ENCODE data around the gene BNC2. TPM values are rescaled to one million over a fixed set of nuclear protein-coding genes. Genes with fewer than 3 reads are reported as not detected.

The BNC2 gene
- total and polyA plus RNA-seq, 2 donors (not counting 1 experiment from before 2014, with no cell fraction given) = 34.7 to 39.1 TPM

DNA sequence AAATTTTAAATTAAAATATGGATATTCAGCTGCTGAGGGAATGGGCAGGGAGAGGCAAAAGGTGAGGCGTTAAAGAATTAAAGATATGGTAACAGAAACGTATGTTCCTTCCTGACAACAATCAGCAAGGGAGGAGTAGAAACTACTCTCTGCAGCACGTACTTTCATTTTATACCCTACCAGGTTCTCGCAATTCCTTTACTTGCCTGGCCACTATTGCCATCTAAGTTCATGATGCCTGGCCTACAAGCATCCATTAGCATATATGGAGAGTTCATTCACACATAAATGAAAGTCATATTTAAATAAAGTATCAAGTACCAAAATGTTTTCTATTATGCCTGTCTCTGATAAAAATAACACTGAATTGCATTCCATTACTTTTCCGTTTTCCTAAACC lies 125.1 kb downstream of the BNC2 start:
- H3K27ac ChIP-seq (ENCODE audit: insufficient read depth, low read length) = no peak overlapping the region
- H3K4me2 ChIP-seq (ENCODE audit: extremely low read depth, insufficient read depth, low read length) = no peak overlapping the region
- no peaks in the 10 kb centered on the region for H3K36me3 ChIP-seq (ENCODE audit: control insufficient read depth, insufficient read depth, low read length)
- H3K27me3 ChIP-seq (ENCODE audit: control insufficient read depth, insufficient read depth, low read length) = no peaks in the 10 kb centered on the region
- H3K79me2 ChIP-seq (ENCODE audit: control insufficient read depth, insufficient read depth, low read length) = peaks cover 10% of the 10 kb centered on the region
- no peak overlapping the region for H3K9ac ChIP-seq (ENCODE audit: insufficient read depth, low read length)
- no peaks in the 10 kb centered on the region for H4K20me1 ChIP-seq (ENCODE audit: control insufficient read depth, extremely low read depth, insufficient read depth, low read length)
- no peak for DNase-seq (ENCODE audit: low read depth in 2 of 2)
- no peak overlapping the region for H3K4me3 ChIP-seq (replicated peaks in 1 of 4; ENCODE audit: control extremely low read depth in 1 of 4, insufficient read depth in 1 of 4, low read depth in 3 of 4, low read length in 4 of 4)
- TF ChIP-seq EZH2 (IDR thresholded peaks at IDR 0.05; ENCODE audit: low read length, missing control alignments) (no peak), CTCF (conservative IDR thresholded peaks at IDR 0.05 in 1 of 2, IDR thresholded peaks at IDR 0.05 in 1 of 2; ENCODE audit: low read depth in 1 of 2, low read length in 2 of 2) (no peak)
- no peaks in the 10 kb centered on the region for H3K9me3 ChIP-seq (ENCODE audit: control insufficient read depth, insufficient read depth, low read depth, low read length)
- peaks cover 3% of the 10 kb centered on the region for H3K4me1 ChIP-seq (ENCODE audit: control insufficient read depth, extremely low read depth, insufficient read depth, low read length)
- no peak overlapping the region for H2AFZ ChIP-seq (ENCODE audit: low read length)

DNA sequence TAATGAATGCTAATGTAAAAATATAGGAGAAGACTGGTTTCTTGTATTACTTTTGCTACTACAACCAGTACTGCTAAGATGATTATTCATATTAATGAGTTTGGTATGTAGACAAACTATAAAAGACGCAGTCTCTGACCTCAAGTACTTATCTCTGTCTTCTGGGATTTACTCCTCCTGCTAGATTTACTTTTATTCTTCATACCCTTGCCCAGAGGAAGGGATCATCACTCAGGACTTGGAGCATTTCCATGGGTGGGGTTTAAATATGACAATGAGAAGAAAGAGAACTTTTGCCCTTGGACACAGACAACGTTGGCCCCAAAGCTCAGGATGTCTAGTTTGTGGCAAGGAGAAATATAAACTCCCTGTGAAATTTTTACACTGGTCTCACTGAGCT lies 126.1 kb downstream of the BNC2 start:
- Histone ChIP-seq H3K4me2 (ENCODE audit: extremely low read depth, insufficient read depth, low read length) (peak overlapping the region; percentile 8), H3K79me2 (ENCODE audit: control insufficient read depth, insufficient read depth, low read length) (peaks cover 14% of the 10 kb centered on the region), H3K27me3 (ENCODE audit: control insufficient read depth, insufficient read depth, low read length) (no peaks in the 10 kb centered on the region), H3K9ac (ENCODE audit: insufficient read depth, low read length) (no peak overlapping the region), H4K20me1 (ENCODE audit: control insufficient read depth, extremely low read depth, insufficient read depth, low read length) (no peaks in the 10 kb centered on the region), H3K4me3 (replicated peaks in 1 of 4; ENCODE audit: control extremely low read depth in 1 of 4, insufficient read depth in 1 of 4, low read depth in 3 of 4, low read length in 4 of 4) (no peak overlapping the region), H3K9me3 (ENCODE audit: control insufficient read depth, insufficient read depth, low read depth, low read length) (no peaks in the 10 kb centered on the region), H3K36me3 (ENCODE audit: control insufficient read depth, insufficient read depth, low read length) (no peaks in the 10 kb centered on the region), H2AFZ (ENCODE audit: low read length) (no peak overlapping the region), H3K27ac (ENCODE audit: insufficient read depth, low read length) (no peak overlapping the region), H3K4me1 (ENCODE audit: control insufficient read depth, extremely low read depth, insufficient read depth, low read length) (peaks cover 3% of the 10 kb centered on the region)
- peak; percentile 61 for DNase-seq (ENCODE audit: low read depth in 2 of 2)
- TF ChIP-seq EZH2 (IDR thresholded peaks at IDR 0.05; ENCODE audit: low read length, missing control alignments) = no peak

DNA sequence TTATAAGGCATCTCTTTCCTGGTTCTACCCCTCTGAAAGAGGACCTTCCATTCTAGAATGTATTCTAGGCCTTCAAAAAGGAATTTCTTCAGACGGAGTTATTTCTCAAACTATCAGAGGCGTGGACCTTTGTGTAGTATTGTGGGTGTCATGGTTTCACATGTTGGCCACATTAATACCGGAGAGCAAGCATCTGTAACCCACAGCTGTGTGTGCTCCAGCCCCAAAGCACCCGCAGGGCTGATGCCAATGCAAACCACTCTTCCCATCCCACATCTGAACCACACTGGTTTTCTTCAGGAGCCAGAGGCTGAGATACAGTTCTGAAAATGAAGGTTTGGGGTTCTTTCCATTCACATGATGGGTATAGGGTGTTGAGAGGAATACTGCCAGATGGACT lies 127.1 kb downstream of the BNC2 start:
- peaks cover 17% of the 10 kb centered on the region for H3K79me2 ChIP-seq (ENCODE audit: control insufficient read depth, insufficient read depth, low read length)
- no peak overlapping the region for H3K27ac ChIP-seq (ENCODE audit: insufficient read depth, low read length)
- H3K27me3 ChIP-seq (ENCODE audit: control insufficient read depth, insufficient read depth, low read length) = no peaks in the 10 kb centered on the region
- H3K4me1 ChIP-seq (ENCODE audit: control insufficient read depth, extremely low read depth, insufficient read depth, low read length) = peaks cover 3% of the 10 kb centered on the region
- no peaks in the 10 kb centered on the region for H3K36me3 ChIP-seq (ENCODE audit: control insufficient read depth, insufficient read depth, low read length)
- H4K20me1 ChIP-seq (ENCODE audit: control insufficient read depth, extremely low read depth, insufficient read depth, low read length) = no peaks in the 10 kb centered on the region
- DNase-seq (ENCODE audit: low read depth in 2 of 2) = no peak
- H3K9me3 ChIP-seq (ENCODE audit: control insufficient read depth, insufficient read depth, low read depth, low read length) = no peaks in the 10 kb centered on the region
- H3K9ac ChIP-seq (ENCODE audit: insufficient read depth, low read length) = no peak overlapping the region
- no peak overlapping the region for H3K4me2 ChIP-seq (ENCODE audit: extremely low read depth, insufficient read depth, low read length)
- TF ChIP-seq EZH2 (IDR thresholded peaks at IDR 0.05; ENCODE audit: low read length, missing control alignments) = no peak
- no peak for TF ChIP-seq CTCF (conservative IDR thresholded peaks at IDR 0.05 in 1 of 2, IDR thresholded peaks at IDR 0.05 in 1 of 2; ENCODE audit: low read depth in 1 of 2, low read length in 2 of 2)
- no peak overlapping the region for H3K4me3 ChIP-seq (replicated peaks in 1 of 4; ENCODE audit: control extremely low read depth in 1 of 4, insufficient read depth in 1 of 4, low read depth in 3 of 4, low read length in 4 of 4)
- H2AFZ ChIP-seq (ENCODE audit: low read length) = no peak overlapping the region

Measured in fibroblast of lung (primary cell).